HepG2 (cell line): ENCODE results near the gene RTEL1. TPM values are rescaled to one million over a fixed set of nuclear protein-coding genes. Genes with fewer than 3 reads are reported as not detected.
A peak's percentile ranks its signal among the peaks of the same experiment; 100 is the strongest.

ENCODE experiments used
- ATAD3A ChIP-seq: sonication (generic); formaldehyde crosslinking; IDR thresholded peaks from 2 replicates; pipeline ENCODE4 v1.4.0; 2020; ENCODE audit warnings: missing genetic modification reagents
- GABPB1 ChIP-seq: IDR thresholded peaks from 2 replicates; pipeline ENCODE4 v1.6.1; 2016; ENCODE audit warnings: mild to moderate bottlenecking, missing genetic modification reagents, moderate library complexity, missing compliant biosample characterization
- KDM4B ChIP-seq: sonication (generic); formaldehyde crosslinking; IDR thresholded peaks from 2 replicates; pipeline ENCODE4 v1.4.0; 2020; ENCODE audit warnings: missing genetic modification reagents
- MAFG ChIP-seq: sonication (generic); formaldehyde crosslinking; IDR thresholded peaks from 2 replicates; pipeline ENCODE4 v1.5.1; 2020; ENCODE audit warnings: mild to moderate bottlenecking, missing genetic modification reagents
- PBX3 ChIP-seq: sonication (generic); formaldehyde crosslinking; IDR thresholded peaks from 2 replicates; pipeline ENCODE4 v1.8.1; 2023; ENCODE audit warnings: missing genetic modification reagents, inconsistent platforms, borderline replicate concordance
- RBM39 ChIP-seq: fragments of 200-400 bp; formaldehyde crosslinking; IDR thresholded peaks from one replicate; pipeline ENCODE4 v1.6.1; 2018; ENCODE audit warnings: antibody characterized with exemption, mild to moderate bottlenecking, low read depth, low read length; ENCODE audit not compliant: poor library complexity, severe bottlenecking
- RFXANK ChIP-seq: IDR thresholded peaks from 2 replicates; pipeline ENCODE4 v1.6.1; 2016
- RFXAP ChIP-seq: sonication (generic); formaldehyde crosslinking; IDR thresholded peaks from 2 replicates; pipeline ENCODE4 v1.4.0; 2020; ENCODE audit warnings: missing genetic modification reagents, borderline replicate concordance
- SAP130 ChIP-seq: IDR thresholded peaks from 2 replicates; pipeline ENCODE4 v1.6.1; 2016; ENCODE audit warnings: low read depth
- SOX13 ChIP-seq, 3 experiments: fragments of 450-650 bp in 1 of 3; sonication (generic) in 1 of 3; formaldehyde crosslinking in 1 of 3; IDR thresholded peaks in 2 of 3; conservative IDR thresholded peaks in 1 of 3; 2 replicates each; pipeline versions ENCODE4 v1.5.0 to v1.6.1; 2016 to 2020; ENCODE audit warnings: antibody characterized with exemption in 1 of 3, mild to moderate bottlenecking in 1 of 3, missing compliant biosample characterization in 1 of 3, missing genetic modification reagents in 1 of 3, moderate library complexity in 1 of 3
- SPEN ChIP-seq: sonication (generic); formaldehyde crosslinking; IDR thresholded peaks from 2 replicates; pipeline ENCODE4 v1.5.1; 2020; ENCODE audit warnings: low read depth, mild to moderate bottlenecking, missing genetic modification reagents
- SRSF4 ChIP-seq: fragments of 200-400 bp; formaldehyde crosslinking; IDR thresholded peaks from one replicate; pipeline ENCODE4 v1.6.1; 2018; ENCODE audit warnings: mild to moderate bottlenecking, low read depth, low read length, moderate library complexity; ENCODE audit not compliant: poor library complexity, severe bottlenecking
- ZC3H4 ChIP-seq: sonication (generic); formaldehyde crosslinking; IDR thresholded peaks from 2 replicates; pipeline ENCODE4 v1.4.0; 2020; ENCODE audit warnings: missing genetic modification reagents, borderline replicate concordance
- ZFP41 ChIP-seq: sonication (generic); formaldehyde crosslinking; IDR thresholded peaks from 2 replicates; pipeline ENCODE4 v1.4.0; 2020; ENCODE audit warnings: mild to moderate bottlenecking, missing genetic modification reagents, borderline replicate concordance
- ZKSCAN8 ChIP-seq: IDR thresholded peaks from 2 replicates; pipeline ENCODE4 v1.6.1; 2016; ENCODE audit warnings: borderline replicate concordance, missing genetic modification reagents, missing compliant biosample characterization
- ZNF225 ChIP-seq: sonication (generic); formaldehyde crosslinking; IDR thresholded peaks from 2 replicates; pipeline ENCODE4 v1.4.0; 2020; ENCODE audit warnings: mild to moderate bottlenecking, missing genetic modification reagents
- ZNF260 ChIP-seq: sonication (generic); formaldehyde crosslinking; IDR thresholded peaks from 2 replicates; pipeline ENCODE4 v1.4.0; 2020; ENCODE audit warnings: missing genetic modification reagents, low read depth, mild to moderate bottlenecking, borderline replicate concordance
- ZNF264 ChIP-seq: sonication (generic); formaldehyde crosslinking; IDR thresholded peaks from 2 replicates; pipeline ENCODE4 v1.4.0; 2020; ENCODE audit warnings: missing genetic modification reagents
- ZNF282 ChIP-seq: fragments of 450-650 bp; IDR thresholded peaks from 2 replicates; pipeline ENCODE4 v1.6.1; 2018; ENCODE audit not compliant: partially characterized antibody
- ZNF530 ChIP-seq: sonication (generic); formaldehyde crosslinking; IDR thresholded peaks from 2 replicates; pipeline ENCODE4 v1.5.0; 2020; ENCODE audit warnings: low read depth, mild to moderate bottlenecking, missing genetic modification reagents
- ZNF703 ChIP-seq: sonication (generic); formaldehyde crosslinking; IDR thresholded peaks from 2 replicates; pipeline ENCODE4 v1.5.1; 2020; ENCODE audit warnings: missing genetic modification reagents, mild to moderate bottlenecking, moderate library complexity, borderline replicate concordance
- ZSCAN31 ChIP-seq: sonication (generic); formaldehyde crosslinking; IDR thresholded peaks from 2 replicates; pipeline ENCODE4 v1.5.0; 2020; ENCODE audit warnings: low read depth, mild to moderate bottlenecking, missing genetic modification reagents
- polyA plus RNA-seq, 8 experiments: library from polyadenylated mRNA; depleted of rRNA in 3 of 8; stranded (reverse) in 7 of 8; unstranded in 1 of 8; fragments of >200 nt; fragmentation: Illumina TruSeq in 4 of 8; extraction: Trizol in 4 of 8; gene quantifications; 2 replicates each; pipeline versions ENCODE4 v1.2.1 to v1.2.3, GENCODE V29; 2011 to 2016; ENCODE audit warnings: low read depth in 4 of 8, missing spikeins in 1 of 8, mixed read lengths in 1 of 8; ENCODE audit not compliant: insufficient read depth in 1 of 8
- total RNA-seq, 5 experiments: library from RNA; depleted of rRNA; stranded (reverse); fragments of >200 nt; fragmentation: Illumina TruSeq; extraction: Trizol; gene quantifications; 2 replicates each; pipeline ENCODE4 v1.2.3, GENCODE V29; 2016; ENCODE audit warnings: low read depth in 1 of 5
- TF ChIP-seq, protein P1 (sequence below): sonication (generic); formaldehyde crosslinking; IDR thresholded peaks from 2 replicates; pipeline ENCODE4 v1.8.1; 2023; ENCODE audit warnings: mild to moderate bottlenecking, missing genetic modification reagents

The RTEL1 gene
- total and polyA plus RNA-seq, 2 of the 13 experiments (the other 11 are each of a cell fraction or from before 2014, with no cell fraction given), result 21.8 to 36.4 TPM

GRCh38 chr20:63739130-63740069, 81.3 kb downstream of the RTEL1 start, which contains the start of gene SLC2A4RG (continued):
- TF ChIP-seq ZNF282, result peak; percentile 61
- peak; percentile 81; the same call in 1 of the 2 replicates for TF ChIP-seq ZKSCAN8
- peak; percentile 63 for TF ChIP-seq SRSF4
- TF ChIP-seq ZNF530 (CRISPR knock-in tag), result 0 out of 2 replicates have a peak, but pooled peaks have one; percentile 40
- peak; percentile 66; the same call in 1 of the 2 replicates for TF ChIP-seq RFXANK (CRISPR knock-in tag)
- TF ChIP-seq ZSCAN31 (CRISPR knock-in tag), result peak; percentile 89
- TF ChIP-seq ZFP41 (CRISPR knock-in tag), result no peak
- peak; percentile 89 for TF ChIP-seq SAP130 (CRISPR knock-in tag)
- peak; percentile 83 for TF ChIP-seq SPEN (CRISPR knock-in tag)
- no peak; the same call in 1 of the 2 replicates for TF ChIP-seq ZNF703 (CRISPR knock-in tag)
- TF ChIP-seq ZNF260 (CRISPR knock-in tag), result 0 out of 2 replicates have a peak, but pooled peaks have one; percentile 66
- peak; percentile 92 for TF ChIP-seq RFXAP (CRISPR knock-in tag)
- peak; percentile 68; the same call in 1 of the 2 replicates for TF ChIP-seq SOX13 (IDR thresholded peaks at IDR 0.05)
- TF ChIP-seq SOX13 (CRISPR knock-in tag; conservative IDR thresholded peaks at IDR 0.05 in 1 of 2, IDR thresholded peaks at IDR 0.05 in 1 of 2), result peak in 1 of 2 experiments; percentile 77; a peak in 2 of 4 replicates
- peak; percentile 64; the same call in 1 of the 2 replicates for TF ChIP-seq MAFG
- TF ChIP-seq ZNF225 (CRISPR knock-in tag), result peak; percentile 73
- peak; percentile 80 for TF ChIP-seq PBX3
- peak; percentile 79; the same call in 1 of the 2 replicates for TF ChIP-seq ZC3H4 (CRISPR knock-in tag)
- peak; percentile 89; the same call in 1 of the 2 replicates for TF ChIP-seq KDM4B
- peak; percentile 96 for TF ChIP-seq ZNF264 (CRISPR knock-in tag)
- TF ChIP-seq RBM39, result peak; percentile 79
- TF ChIP-seq, protein P1, sequence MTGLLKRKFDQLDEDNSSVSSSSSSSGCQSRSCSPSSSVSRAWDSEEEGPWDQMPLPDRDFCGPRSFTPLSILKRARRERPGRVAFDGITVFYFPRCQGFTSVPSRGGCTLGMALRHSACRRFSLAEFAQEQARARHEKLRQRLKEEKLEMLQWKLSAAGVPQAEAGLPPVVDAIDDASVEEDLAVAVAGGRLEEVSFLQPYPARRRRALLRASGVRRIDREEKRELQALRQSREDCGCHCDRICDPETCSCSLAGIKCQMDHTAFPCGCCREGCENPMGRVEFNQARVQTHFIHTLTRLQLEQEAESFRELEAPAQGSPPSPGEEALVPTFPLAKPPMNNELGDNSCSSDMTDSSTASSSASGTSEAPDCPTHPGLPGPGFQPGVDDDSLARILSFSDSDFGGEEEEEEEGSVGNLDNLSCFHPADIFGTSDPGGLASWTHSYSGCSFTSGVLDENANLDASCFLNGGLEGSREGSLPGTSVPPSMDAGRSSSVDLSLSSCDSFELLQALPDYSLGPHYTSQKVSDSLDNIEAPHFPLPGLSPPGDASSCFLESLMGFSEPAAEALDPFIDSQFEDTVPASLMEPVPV, result peak; percentile 86; the same call in 1 of the 2 replicates
- TF ChIP-seq GABPB1 (CRISPR knock-in tag), result peak; percentile 82
- TF ChIP-seq ATAD3A (CRISPR knock-in tag), result no peak
